HEK293T (cell line): ENCODE measurements around the gene PPP1R37.

ENCODE experiments used
- CTCF ChIA-PET: fragments of 350-600 bp; formaldehyde crosslinking; extraction: SDS; loops from one replicate; lab custom pipeline; 2021; ENCODE audit warnings: antibody characterized with exemption, inconsistent platforms; lab: Yijun Ruan, JAX
- POLR2A ChIA-PET: fragments of 350-600 bp; formaldehyde crosslinking; extraction: SDS; loops from one replicate; lab custom pipeline; 2020; ENCODE audit warnings: antibody characterized with exemption, inconsistent platforms; lab: Yijun Ruan, JAX
- DNase-seq: peaks from one replicate; pipeline ENCODE4 v3.0.0; 2012; ENCODE audit warnings: mixed read lengths; ENCODE audit errors: extremely low spot score
- ARNT ChIP-seq: fragments of 450-650 bp; IDR thresholded peaks from 2 replicates; pipeline ENCODE4 v1.6.1; 2017; ENCODE audit warnings: mild to moderate bottlenecking
- BHLHE40 ChIP-seq: fragments of 450-650 bp; IDR thresholded peaks from 2 replicates; pipeline ENCODE4 v1.6.1; 2016; ENCODE audit warnings: mild to moderate bottlenecking, moderate library complexity, borderline replicate concordance
- CTBP1 ChIP-seq: fragments of 450-650 bp; IDR thresholded peaks from 2 replicates; pipeline ENCODE4 v1.6.1; 2016; ENCODE audit warnings: borderline replicate concordance
- ELF4 ChIP-seq: fragments of 450-650 bp; IDR thresholded peaks from 2 replicates; pipeline ENCODE4 v1.6.1; 2017; ENCODE audit warnings: antibody characterized with exemption
- FOXA1 ChIP-seq: fragments of 450-650 bp; IDR thresholded peaks from 2 replicates; pipeline ENCODE4 v1.6.1; 2016; ENCODE audit warnings: mild to moderate bottlenecking
- FOXK2 ChIP-seq: fragments of 450-650 bp; IDR thresholded peaks from 2 replicates; pipeline ENCODE4 v1.6.1; 2016; ENCODE audit warnings: mild to moderate bottlenecking
- FOXM1 ChIP-seq: fragments of 450-650 bp; IDR thresholded peaks from 2 replicates; pipeline ENCODE4 v1.6.1; 2017; ENCODE audit warnings: mild to moderate bottlenecking, borderline replicate concordance
- HDGF ChIP-seq: fragments of 450-650 bp; IDR thresholded peaks from 2 replicates; pipeline ENCODE4 v1.6.1; 2017; ENCODE audit warnings: antibody characterized with exemption, borderline replicate concordance
- L3MBTL2 ChIP-seq: fragments of 450-650 bp; conservative IDR thresholded peaks from 2 replicates; pipeline ENCODE4 v1.6.1; 2016; ENCODE audit warnings: mild to moderate bottlenecking
- LEF1 ChIP-seq: fragments of 450-650 bp; IDR thresholded peaks from 2 replicates; pipeline ENCODE4 v1.6.1; 2017; ENCODE audit warnings: mild to moderate bottlenecking, borderline replicate concordance
- NFRKB ChIP-seq: fragments of 450-650 bp; IDR thresholded peaks from 2 replicates; pipeline ENCODE4 v1.6.1; 2016; ENCODE audit warnings: mild to moderate bottlenecking, moderate library complexity
- SP1 ChIP-seq: fragments of 450-650 bp; IDR thresholded peaks from 2 replicates; pipeline ENCODE4 v1.6.1; 2017
- SUZ12 ChIP-seq: fragments of 450-650 bp; IDR thresholded peaks from 2 replicates; pipeline ENCODE4 v1.6.1; 2016; ENCODE audit warnings: mild to moderate bottlenecking
- TARDBP ChIP-seq: fragments of 450-650 bp; IDR thresholded peaks from 2 replicates; pipeline ENCODE4 v1.6.1; 2016
- ZNF384 ChIP-seq: fragments of 450-650 bp; IDR thresholded peaks from 2 replicates; pipeline ENCODE4 v1.6.1; 2016
- TF ChIP-seq, protein P1 (sequence below): fragments of 450-650 bp; IDR thresholded peaks from 2 replicates; pipeline ENCODE4 v1.6.1; 2016

Gene PPP1R37

DNA sequence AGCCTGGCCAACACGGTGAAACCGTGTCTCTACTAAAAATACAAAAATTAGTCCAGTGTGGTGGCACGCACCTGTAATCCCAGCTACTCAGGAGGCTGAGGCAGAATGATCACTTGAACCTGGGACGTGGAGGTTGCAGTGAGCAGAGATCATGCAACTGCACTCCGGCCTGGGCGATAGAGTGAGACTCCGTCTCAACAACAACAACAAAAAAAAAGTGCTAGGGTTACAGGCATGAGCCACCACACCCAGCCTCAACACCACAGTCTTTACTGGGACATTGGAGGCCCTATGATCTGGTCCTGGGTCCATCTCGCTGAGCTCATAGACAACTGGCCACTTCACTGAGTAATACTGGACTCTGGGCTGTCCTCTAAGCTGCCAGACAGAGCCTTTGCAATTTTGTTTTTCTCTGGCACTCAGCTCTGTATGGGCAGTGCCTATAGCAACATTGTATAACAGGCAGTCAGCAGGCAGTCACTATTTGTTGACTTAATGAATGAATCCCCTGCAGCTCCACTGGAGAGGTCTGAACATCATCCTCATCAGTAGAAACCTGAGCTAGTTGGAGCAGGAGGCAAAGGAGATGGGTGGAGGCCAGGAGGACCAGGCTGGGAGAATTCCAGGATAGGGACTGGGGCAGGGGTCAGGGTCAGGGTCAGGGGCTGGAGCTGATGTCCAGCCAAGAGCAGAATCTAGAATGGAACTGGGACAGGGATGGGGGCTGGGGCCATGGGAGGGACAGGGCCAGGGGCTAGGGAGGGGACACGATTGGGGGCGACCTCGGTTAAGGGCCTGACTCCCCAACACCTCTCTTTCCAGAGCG is 93.7 kb downstream of the PPP1R37 start:
- no peak for TF ChIP-seq NFRKB
- TF ChIP-seq BHLHE40: no peak
- no peak for TF ChIP-seq FOXM1
- TF ChIP-seq, protein P1, sequence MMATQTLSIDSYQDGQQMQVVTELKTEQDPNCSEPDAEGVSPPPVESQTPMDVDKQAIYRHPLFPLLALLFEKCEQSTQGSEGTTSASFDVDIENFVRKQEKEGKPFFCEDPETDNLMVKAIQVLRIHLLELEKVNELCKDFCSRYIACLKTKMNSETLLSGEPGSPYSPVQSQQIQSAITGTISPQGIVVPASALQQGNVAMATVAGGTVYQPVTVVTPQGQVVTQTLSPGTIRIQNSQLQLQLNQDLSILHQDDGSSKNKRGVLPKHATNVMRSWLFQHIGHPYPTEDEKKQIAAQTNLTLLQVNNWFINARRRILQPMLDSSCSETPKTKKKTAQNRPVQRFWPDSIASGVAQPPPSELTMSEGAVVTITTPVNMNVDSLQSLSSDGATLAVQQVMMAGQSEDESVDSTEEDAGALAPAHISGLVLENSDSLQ: no peak
- no peak for TF ChIP-seq FOXA1
- TF ChIP-seq SUZ12: no peak
- no peak for TF ChIP-seq ELF4
- no peak for TF ChIP-seq HDGF
- no peak for TF ChIP-seq ARNT
- TF ChIP-seq ZNF384: no peak
- no peak for TF ChIP-seq LEF1
- no peak for TF ChIP-seq SP1
- no peak for TF ChIP-seq FOXK2
- no peak for TF ChIP-seq TARDBP
- TF ChIP-seq L3MBTL2: no peak
- POLR2A ChIA-PET: interaction anchor here (1.5 kb wide), 1 partner anchor 9 kb away, joined by 4 read pairs; the partner anchor contains the start of genes BLOC1S3 and TRAPPC6A
- no peak for DNase-seq
- CTCF ChIA-PET: interaction anchor here (0.5 to 1.1 kb wide), 3 partner anchors 18 to 140 kb away, joined by 3 read pairs; no protein-coding TSS in a partner anchor

DNA sequence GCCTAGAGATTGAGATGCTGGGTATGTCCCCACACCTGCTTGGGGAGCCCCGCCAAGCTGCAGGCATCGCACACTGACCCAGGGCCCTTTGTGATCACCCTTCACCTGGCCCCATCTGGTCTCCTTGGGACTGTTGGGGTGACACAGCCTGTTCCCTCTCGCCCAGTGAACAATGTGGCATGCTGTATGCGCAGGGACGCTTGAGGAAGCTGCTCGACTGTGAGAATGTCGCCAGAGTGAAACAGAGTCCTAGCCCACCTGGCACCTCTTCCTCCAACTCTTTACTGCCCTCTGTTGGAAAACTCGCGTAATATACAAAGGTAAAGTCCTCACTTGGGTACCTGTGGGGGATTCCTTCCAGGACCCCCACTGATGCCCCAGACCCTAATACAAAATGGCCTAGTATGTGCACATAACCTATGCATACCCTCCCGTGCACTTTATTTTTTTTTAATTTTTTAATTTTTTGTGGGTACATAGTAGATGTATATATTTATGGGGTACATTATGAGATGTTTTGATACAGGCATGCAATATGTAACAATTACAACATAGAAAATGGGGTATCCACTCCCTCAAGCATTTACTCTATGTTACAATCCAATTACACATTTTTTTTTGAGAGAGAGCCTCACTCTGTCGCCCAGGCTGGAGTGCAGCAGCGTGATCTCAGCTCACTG is 94.6 kb downstream of the PPP1R37 start:
- ChIA-PET CTCF (interaction anchor here (0.5 to 1.1 kb wide), 4 partner anchors 17 to 139 kb away, joined by 3 read pairs; no protein-coding TSS in a partner anchor), POLR2A (interaction anchor here (1.5 kb wide), 1 partner anchor 9 kb away, joined by 4 read pairs; the partner anchor contains the start of genes BLOC1S3 and TRAPPC6A)
- DNase-seq: peak; percentile 67
- TF ChIP-seq FOXK2 (no peak), NFRKB (no peak), ZNF384 (no peak), ELF4 (no peak), ARNT (no peak), CTBP1 (no peak)

DNA sequence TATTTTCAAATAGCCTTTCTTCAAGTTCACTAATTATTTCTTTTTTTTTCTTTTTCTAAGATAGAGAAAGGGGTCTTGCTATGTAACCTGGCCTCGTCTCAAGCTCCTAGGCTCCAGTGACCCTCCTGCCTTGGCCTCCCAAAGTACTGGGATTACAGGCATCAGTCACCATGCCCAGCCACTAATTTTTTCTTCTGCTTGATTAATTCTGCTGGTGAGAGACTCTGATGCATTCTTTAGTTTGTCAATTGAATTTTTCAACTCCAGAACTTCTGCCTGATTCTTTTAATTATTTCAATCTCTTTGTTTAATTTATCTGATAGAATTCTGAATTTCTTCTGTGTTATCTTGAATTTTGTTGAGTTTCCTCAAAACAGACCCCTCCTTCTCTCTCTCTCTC is 97.0 kb downstream of the PPP1R37 start:
- TF ChIP-seq ELF4 (no peak), HDGF (no peak), SP1 (no peak), NFRKB (no peak), LEF1 (no peak), CTBP1 (no peak), FOXK2 (no peak), SUZ12 (no peak)
- TF ChIP-seq, protein P1: no peak
- no peak for DNase-seq
- ChIA-PET POLR2A (no interaction called here), CTCF (no interaction called here)

DNA sequence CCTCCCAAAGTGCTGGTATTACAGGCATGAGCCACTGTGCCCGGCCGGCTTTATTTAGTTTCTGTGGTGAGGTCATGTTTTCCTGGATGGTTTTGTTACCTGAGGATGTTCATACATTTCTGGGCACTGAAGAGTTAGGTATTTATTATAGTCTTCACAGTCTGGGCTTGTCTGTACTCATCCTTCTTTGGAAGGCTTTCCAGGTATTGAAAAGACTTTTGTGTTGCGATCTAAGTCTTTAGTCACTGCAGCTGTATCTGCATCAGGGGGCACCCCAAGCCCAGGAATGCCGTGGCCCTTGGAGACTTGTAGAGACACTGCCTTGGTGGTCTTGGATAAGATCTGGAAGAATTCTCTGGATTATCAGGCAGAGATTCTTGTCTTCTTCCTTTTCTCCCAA is 98.4 kb downstream of the PPP1R37 start:
- DNase-seq: no peak
- TF ChIP-seq BHLHE40 (no peak), SP1 (no peak), ZNF384 (no peak), CTBP1 (no peak), FOXA1 (no peak), ELF4 (no peak), L3MBTL2 (no peak), SUZ12 (no peak), FOXM1 (no peak), TARDBP (no peak), NFRKB (no peak), FOXK2 (no peak), LEF1 (no peak), HDGF (no peak), ARNT (no peak)
- TF ChIP-seq, protein P1: no peak
- POLR2A ChIA-PET: no interaction called here
- CTCF ChIA-PET: no interaction called here

DNA sequence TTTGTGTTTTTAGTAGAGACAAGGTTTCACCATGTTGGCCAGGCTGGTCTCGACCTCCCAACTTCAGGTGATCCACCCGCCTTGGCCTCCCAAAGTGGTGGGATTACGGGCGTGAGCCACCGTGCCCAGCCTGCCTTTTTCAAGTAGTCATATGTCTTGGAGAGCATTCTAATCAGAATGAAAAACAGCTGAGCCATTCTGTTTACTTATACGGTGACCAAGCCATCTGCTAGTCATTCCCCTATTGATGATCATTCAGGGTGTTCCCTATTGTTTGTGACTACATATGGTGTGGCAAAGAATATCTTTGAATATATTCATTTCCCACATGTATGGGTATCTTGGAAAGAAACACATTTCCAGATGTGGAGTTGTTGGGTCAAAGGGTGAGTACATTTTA is 102.8 kb downstream of the PPP1R37 start:
- no peak for DNase-seq

More for the DNA sequence above, 102.8 kb downstream of the PPP1R37 start:
- POLR2A ChIA-PET: no interaction called here
- TF ChIP-seq FOXK2 (no peak), L3MBTL2 (no peak), CTBP1 (no peak), ELF4 (no peak), TARDBP (no peak), SP1 (no peak), HDGF (no peak), NFRKB (no peak), FOXA1 (no peak), LEF1 (no peak), BHLHE40 (no peak), SUZ12 (no peak), FOXM1 (no peak), ARNT (no peak), ZNF384 (no peak)
- TF ChIP-seq, protein P1: no peak
- CTCF ChIA-PET: no interaction called here
